Measurements from ENCODE around the gene TRPC5OS.

Gene TRPC5OS

DNA sequence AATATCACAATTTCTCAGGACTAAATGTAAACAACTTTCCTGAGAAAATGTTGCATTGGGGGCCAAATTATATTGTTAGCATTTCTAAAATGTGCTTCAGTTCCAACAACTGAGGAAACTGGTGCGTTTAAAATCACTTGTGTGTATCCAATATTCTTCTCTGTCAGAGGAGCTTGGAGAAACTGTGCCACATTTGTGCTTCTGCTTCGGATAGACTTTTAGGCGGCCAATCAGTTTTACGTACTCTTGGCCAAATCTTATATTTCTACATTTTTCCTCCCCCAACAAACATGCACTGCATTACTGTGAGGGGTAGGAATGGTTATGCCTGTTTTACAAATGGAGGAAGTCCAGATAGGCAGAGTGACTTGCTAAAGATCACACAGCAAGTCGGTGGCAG is 27.4 kb upstream of the TRPC5OS start:
- H3K4me3 ChIP-seq (replicated peaks; ENCODE audit: low read depth, low read length), result no peak overlapping the region
- H3K27me3 ChIP-seq (replicated peaks; ENCODE audit: control insufficient read depth, insufficient read depth, low read length), result no peaks in the 10 kb centered on the region; the same call in 1 of the 2 replicates
- H3K36me3 ChIP-seq (ENCODE audit: control insufficient read depth, insufficient read depth, low read length), result no peaks in the 10 kb centered on the region
- TF ChIP-seq, protein P1, sequence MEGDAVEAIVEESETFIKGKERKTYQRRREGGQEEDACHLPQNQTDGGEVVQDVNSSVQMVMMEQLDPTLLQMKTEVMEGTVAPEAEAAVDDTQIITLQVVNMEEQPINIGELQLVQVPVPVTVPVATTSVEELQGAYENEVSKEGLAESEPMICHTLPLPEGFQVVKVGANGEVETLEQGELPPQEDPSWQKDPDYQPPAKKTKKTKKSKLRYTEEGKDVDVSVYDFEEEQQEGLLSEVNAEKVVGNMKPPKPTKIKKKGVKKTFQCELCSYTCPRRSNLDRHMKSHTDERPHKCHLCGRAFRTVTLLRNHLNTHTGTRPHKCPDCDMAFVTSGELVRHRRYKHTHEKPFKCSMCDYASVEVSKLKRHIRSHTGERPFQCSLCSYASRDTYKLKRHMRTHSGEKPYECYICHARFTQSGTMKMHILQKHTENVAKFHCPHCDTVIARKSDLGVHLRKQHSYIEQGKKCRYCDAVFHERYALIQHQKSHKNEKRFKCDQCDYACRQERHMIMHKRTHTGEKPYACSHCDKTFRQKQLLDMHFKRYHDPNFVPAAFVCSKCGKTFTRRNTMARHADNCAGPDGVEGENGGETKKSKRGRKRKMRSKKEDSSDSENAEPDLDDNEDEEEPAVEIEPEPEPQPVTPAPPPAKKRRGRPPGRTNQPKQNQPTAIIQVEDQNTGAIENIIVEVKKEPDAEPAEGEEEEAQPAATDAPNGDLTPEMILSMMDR (IDR thresholded peaks at IDR 0.05; ENCODE audit: insufficient read depth, low read length, poor library complexity, severe bottlenecking), result no peak
- DNase-seq (ENCODE audit: extremely low read depth, insufficient read length), result no peak

DNA sequence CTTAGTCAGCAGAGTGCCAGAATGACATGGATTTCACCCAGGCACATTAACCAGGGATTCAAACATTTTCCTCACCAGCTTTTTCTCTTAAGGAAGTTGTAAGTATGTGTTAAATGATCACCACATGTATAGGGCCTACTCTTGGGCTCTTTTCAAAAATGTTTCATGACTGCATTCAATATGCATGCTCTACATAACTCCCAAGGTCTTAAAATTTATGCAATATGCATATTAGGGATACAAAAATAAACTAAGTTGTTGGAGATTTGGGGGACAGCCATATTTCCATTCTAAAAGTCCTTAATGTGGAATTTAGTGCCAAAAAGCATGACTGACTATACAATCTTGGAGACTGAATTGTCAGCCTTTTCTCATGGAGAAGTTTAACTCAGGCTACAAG is 25.0 kb upstream of the TRPC5OS start:
- Histone ChIP-seq H3K4me3 (replicated peaks; ENCODE audit: low read depth, low read length) (no peak overlapping the region), H3K36me3 (ENCODE audit: control insufficient read depth, insufficient read depth, low read length) (no peaks in the 10 kb centered on the region), H3K27me3 (replicated peaks; ENCODE audit: control insufficient read depth, insufficient read depth, low read length) (no peaks in the 10 kb centered on the region)
- DNase-seq (ENCODE audit: extremely low read depth, insufficient read length), result no peak
- TF ChIP-seq, protein P1 (IDR thresholded peaks at IDR 0.05; ENCODE audit: insufficient read depth, low read length, poor library complexity, severe bottlenecking), result no peak

DNA sequence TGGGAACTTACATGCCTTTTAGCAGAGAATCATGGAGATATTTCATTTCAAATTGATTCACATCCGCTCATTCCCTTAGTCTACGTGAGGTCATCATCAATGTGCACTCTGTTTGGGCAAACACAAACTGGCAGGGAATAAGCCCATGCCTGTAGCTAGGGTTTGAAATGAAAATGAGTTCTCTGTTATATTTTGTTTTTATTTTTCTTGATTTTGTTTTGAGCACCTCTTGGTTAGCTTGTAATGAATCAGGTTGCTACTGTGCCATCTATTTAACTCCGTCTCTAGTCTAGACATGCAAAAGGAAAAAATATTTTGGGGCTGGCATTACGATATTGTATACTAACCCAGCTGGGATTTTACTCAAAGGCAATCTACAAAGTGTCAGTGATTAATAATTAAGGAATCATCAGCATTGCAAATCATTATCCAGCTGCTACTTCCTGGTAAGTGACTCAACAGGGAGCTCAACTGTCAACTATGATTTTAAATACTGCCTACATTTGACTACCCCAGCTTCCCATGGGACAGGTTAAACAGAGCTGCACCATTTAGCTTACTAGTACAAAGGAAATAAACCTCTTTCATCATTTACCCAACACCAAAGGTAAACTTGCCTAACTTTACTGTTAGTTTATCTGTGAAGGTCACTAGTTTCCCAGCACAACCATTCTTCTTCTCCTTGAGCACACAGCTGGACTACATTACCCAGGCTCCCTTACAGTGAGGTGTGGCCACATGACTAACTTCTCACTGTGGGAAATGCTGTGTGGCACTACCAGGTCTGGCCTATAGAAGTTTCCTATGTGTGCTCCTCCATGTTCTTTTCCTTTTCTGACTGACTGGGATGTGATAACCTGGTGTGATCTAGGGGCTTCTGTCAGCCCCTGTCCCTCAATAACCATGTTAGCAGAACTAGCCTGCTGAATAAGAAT is 21.2 kb upstream of the TRPC5OS start:
- DNase-seq (ENCODE audit: extremely low read depth, insufficient read length), result no peak
- H3K4me3 ChIP-seq (replicated peaks; ENCODE audit: low read depth, low read length), result no peak overlapping the region
- no peaks in the 10 kb centered on the region; the same call in 1 of the 2 replicates for H3K27me3 ChIP-seq (replicated peaks; ENCODE audit: control insufficient read depth, insufficient read depth, low read length)
- TF ChIP-seq, protein P1 (IDR thresholded peaks at IDR 0.05; ENCODE audit: insufficient read depth, low read length, poor library complexity, severe bottlenecking), result no peak
- H3K36me3 ChIP-seq (ENCODE audit: control insufficient read depth, insufficient read depth, low read length), result no peaks in the 10 kb centered on the region

DNA sequence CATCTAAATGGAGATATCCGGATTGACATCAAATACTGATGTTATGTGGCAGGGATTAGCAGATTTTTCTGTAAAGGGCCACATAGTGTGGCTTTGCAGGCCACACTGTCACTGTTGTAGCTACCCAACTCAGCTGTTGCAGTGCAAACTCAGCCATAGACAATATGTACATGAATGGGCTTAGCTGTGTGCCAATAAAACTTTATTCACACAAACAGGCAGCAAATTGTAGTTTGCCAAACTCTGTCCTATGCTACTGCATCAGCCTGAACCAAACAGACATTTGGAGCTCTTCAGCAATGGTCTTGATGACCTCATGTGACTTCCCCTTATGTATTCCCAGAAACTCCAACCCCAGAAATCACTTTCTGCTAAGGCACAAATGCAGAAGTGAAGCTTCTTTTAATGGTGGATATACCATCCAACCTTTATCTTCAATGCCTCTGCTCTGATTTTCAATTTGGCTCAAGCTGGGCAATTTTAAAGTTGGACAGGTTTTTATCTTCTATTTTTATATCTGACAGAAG is 18.4 kb upstream of the TRPC5OS start:
- TF ChIP-seq, protein P1 (IDR thresholded peaks at IDR 0.05; ENCODE audit: insufficient read depth, low read length, poor library complexity, severe bottlenecking), result no peak
- DNase-seq (ENCODE audit: extremely low read depth, insufficient read length), result no peak
- Histone ChIP-seq H3K4me3 (replicated peaks; ENCODE audit: low read depth, low read length) (no peak overlapping the region), H3K36me3 (ENCODE audit: control insufficient read depth, insufficient read depth, low read length) (no peaks in the 10 kb centered on the region), H3K27me3 (replicated peaks; ENCODE audit: control insufficient read depth, insufficient read depth, low read length) (no peaks in the 10 kb centered on the region; the same call in 1 of the 2 replicates)

DNA sequence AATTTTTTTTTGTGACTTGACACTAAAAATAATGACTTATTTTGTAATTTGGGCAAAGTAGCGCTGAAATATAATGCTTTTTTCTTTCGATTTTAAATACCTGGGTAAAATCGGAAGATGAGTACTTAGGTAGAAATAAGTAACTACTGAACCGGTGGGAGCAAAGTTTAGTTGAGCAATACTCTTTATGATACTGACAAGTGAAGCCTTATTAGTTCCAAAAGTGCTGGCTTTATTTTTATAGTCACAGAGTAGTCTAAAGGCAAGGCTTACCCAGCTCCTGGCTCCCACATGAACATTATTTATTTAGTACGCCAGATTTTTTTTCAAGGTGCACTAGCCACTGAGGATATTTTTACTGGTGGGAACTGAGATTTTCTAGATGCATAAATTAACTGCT is 14.4 kb upstream of the TRPC5OS start:
- DNase-seq (ENCODE audit: extremely low read depth, insufficient read length), result no peak
- TF ChIP-seq, protein P1 (IDR thresholded peaks at IDR 0.05; ENCODE audit: insufficient read depth, low read length, poor library complexity, severe bottlenecking), result no peak
- H3K27me3 ChIP-seq (replicated peaks; ENCODE audit: control insufficient read depth, insufficient read depth, low read length), result no peaks in the 10 kb centered on the region; the same call in 1 of the 2 replicates
- H3K4me3 ChIP-seq (replicated peaks; ENCODE audit: low read depth, low read length), result no peak overlapping the region
- no peaks in the 10 kb centered on the region for H3K36me3 ChIP-seq (ENCODE audit: control insufficient read depth, insufficient read depth, low read length)
